Stimulated activated CD8-positive, alpha-beta memory T cell treated with anti-CD3 and anti-CD28 coated beads, Interleukin-15, amount 100 ng/mL, for 1 hour (primary cell): ENCODE results near the gene RNFT2.

Experiments used
- DNase-seq: peaks from one replicate; pipeline ENCODE4 v3.0.0-alpha.2; 2020; ENCODE audit warnings: low read depth

Gene RNFT2

DNA sequence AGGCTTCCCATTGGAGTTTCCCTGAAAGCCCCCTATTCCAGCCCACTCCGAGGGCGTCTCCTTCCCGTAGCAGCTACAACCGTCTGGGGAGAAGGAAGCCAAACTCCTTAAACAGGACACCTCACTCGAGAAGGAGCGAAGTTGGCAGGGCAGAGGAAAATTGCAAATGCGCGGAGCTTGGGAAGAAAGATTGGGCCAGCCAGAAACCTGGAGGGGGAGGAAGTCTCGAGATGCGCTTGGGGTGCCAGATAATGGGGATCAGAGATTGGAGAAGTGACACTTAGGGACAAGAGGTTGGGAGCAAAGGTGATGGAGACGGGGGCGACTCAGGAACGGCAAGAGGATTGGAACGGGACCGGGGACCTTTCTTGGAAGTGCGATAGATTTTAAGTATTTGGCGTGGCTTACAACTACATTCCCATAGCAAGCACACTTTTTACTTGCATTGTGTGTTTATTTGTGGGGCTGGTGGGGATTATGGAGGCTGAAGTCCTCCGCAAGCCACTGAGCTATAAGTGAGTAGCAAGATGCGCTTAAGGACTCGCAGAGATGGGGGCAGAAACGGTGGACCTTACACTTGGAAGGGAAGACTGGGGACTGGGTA, 142.2 kb downstream of the RNFT2 start:
- DNase-seq = no peak

GRCh38 chr12:116880817-116881324, 142.8 kb downstream of the RNFT2 start:
- no peak for DNase-seq

DNA sequence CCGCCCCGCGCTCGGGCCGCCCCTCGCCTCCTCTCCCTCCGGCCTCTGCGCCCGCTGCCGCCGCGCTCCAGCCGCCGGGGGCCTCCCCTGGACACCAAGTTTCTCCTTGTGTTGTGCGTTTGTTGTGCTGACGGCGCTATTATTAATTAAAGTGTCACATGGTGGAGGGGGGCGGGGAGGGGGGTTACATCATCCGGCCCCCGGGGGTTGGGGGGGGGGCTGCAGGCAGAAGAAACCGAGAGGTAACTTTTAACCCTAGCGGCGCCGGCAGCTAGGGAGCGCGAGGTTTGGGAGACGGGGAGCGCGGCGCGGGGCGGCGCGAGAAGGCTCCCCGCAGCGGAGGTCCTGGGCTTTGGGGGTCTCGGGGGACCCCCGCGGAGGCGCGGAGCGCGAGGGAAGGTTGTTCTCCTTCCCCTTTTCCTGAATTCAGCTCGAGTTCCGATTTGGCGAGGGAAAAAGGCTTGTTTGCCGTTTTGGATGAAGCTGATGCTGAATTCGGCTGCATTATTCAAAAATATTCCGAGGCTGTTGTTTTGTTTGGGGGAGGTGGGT, 143.3 kb downstream of the RNFT2 start, which contains the start of gene HRK:
HRK (minus strand) TSS at position 117 of the 552 bp plus-strand sequence. CDS start 134 bp downstream, outside the sequence.
- no peak for DNase-seq

DNA sequence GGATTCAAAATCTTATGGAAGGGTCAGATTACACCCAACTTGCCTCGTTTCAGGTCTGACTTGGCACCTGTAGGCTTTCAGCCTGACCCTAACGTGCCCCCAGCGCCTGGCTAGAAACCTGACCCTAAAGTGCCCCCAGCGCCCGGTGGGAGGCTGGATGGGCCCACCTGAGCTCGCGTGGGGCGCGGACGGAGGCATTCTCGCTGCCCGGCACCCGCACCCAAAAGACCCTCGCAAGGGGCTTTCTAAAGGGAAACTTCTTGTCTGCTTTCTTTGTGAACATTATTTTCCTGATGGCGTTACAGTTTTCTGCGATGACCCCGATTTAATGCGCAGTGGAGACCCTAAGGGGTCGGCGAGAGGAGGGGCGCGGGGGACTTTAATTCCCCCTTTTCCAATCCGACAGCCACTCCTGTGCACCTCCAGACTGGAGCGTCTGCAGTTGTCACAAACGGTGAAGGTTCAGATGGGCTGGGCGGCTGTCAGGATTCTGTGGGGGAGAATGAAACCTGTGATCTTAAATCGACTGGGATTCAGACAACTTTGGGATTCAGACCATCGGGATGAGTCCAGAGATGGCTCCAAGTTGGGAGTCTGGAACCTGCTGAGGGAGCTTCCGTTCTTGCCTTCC, 143.9 kb downstream of the RNFT2 start:
- no peak for DNase-seq

DNA sequence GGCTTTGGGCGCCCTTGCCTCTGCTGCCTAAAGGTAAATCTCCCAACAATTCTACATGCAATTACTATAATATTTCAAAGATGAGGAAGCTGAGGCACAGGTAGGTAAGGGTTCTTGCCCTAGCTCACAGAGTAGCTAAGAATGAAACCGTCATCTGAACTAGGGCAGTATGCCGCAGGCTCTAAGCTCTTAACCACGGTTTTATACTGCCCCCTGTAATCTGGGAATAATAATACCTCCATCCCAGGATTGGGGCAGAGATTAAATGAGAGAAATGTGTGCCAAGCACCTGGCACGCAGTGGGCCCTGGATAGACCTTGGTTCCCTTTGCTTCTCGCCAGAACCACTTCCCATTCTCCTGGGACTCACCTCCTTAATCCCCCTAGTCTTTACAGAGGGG, 144.6 kb downstream of the RNFT2 start:
- no peak for DNase-seq

DNA sequence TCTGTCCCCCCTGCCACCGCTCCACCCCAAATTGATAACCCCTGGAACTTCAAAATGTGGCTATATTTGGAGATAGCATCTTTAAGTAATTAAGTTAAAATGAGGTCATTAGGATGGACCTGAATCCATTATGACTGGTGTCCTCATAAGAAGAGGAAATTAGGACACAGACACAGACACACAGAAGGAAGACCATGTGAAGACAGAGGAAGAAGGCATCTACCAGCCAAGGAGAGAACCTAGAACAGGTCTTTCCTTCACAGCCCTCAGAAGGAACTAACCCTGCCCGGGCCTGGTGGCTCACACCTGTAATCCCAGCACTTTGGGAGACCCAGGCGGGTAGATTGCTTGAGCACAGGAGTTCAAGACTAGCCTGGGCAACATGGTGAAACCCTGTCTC, 146.8 kb downstream of the RNFT2 start:
- DNase-seq = no peak

DNA sequence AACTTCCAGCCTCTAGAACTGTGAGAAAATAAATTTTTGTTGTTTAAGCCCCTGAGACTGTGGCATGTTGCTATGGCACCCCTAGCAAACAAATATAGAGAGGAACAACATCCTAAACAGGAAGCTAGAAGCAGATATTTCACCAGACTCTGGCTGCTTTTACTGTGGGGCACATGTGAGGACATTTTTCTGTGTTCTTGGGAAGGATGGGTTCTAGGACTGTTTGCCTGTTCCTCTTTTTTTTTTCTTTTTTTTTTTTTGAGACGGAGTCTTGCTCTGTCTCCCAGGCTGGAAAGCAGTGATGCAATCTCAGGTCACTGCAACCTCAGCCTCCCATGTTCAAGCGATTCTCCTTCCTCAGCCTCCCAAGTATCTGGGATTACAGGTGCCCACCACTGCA, 147.4 kb downstream of the RNFT2 start:
- no peak for DNase-seq

DNA sequence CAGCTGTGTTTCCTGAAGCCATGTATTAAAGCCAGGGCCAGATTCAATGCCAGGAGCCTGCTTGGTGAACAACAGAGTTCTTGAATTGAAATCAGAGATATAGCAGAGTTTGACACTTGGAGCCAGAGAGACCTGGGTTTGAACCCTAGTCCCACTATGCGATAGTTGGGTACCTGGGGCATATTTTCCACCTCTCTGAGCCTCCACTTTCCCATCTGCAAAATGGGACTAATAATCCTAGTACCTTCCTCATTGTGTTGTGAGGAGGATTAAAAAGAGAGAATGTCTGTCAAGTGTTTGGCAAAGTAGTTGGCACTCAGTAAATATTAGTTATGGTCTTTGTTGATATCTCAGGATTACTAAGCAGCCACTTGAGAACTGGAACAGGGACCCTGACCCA, 149.1 kb downstream of the RNFT2 start:
- DNase-seq = no peak

DNA sequence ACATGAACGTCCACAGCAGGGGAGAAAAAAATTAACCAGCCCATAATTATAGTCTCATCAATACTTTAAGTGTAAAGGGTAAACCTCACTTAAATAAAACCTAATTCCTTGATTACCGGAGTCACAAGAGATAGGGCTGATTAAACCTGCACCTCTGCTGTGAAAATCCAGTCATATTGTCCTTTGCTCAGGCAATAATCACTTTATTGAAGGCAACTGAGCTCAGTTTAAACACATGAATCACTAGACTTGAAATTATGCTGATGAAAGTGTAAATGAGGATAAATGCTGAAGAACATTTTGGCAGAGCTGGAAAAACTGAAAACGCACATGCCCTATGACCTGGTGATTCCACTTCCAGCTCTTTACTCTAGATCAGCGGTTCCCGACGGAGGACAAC, 149.8 kb downstream of the RNFT2 start:
- DNase-seq = no peak

DNA sequence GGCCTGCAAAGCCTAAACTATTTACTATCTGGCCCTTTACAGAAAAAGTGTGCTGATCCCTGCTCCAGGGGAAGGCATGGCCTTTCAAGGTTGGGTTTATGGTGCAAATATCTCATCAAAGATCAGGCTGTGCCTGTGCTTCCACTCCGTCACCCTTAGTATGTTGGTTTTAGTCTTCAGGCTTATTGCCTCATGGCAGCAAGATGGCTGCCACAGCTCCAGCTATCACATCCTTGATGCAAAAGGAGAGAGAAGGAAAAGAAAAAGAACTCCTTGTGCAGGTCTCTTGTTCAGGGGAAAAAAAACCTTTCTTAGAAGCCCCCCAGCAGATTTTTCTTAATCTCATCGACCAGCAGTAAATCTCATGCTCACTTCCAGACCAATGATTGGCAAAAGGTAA, 152.2 kb downstream of the RNFT2 start:
- DNase-seq = no peak

- no peak for DNase-seq
Observed at GRCh38 chr12:116891019-116891418, 152.9 kb downstream of the RNFT2 start.

- DNase-seq = no peak
Observed at GRCh38 chr12:116892349-116893140, 154.4 kb downstream of the RNFT2 start.

DNA sequence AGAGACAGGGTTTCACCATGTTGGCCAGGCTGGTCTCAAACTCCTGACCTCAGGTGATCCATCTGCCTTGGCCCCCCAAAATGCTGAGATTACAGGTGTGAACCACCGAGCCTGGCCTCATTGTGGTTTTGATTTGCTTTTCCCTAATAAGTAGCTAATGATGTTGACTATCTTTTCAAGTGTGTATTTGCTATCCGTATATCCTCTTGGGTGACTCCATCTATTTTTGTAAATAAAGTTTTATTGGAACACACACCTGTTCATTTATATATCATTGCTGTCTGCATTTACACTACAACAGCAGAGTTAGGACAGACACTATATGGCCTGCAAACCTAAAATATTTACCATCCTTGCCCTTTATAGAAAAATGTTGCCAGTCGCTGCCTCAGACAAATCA, 156.8 kb downstream of the RNFT2 start:
- no peak for DNase-seq

GRCh38 chr12:116896411-116896924, 158.4 kb downstream of the RNFT2 start:
- DNase-seq = no peak

- no peak for DNase-seq
Observed at GRCh38 chr12:116897476-116897875, 159.4 kb downstream of the RNFT2 start.

GRCh38 chr12:116898669-116899068, 160.6 kb downstream of the RNFT2 start:
- no peak for DNase-seq

DNA sequence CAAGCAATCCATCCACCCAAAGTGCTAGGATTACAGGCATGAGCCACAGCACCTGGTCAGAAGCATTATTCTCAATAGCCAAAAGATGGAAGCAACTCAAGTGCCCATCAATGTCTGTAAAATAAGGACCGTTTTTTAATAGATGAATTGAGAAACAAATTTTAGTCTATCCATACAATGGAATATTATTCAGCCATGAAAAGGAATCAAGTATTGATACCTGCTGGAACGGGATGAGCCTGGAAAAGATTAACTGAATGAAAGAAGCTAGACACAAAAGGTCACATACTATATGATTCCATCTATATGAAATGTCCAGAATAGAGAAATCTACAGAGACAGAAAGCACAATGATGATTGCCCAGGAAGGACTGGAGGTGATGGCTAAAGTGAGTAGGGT, 163.5 kb downstream of the RNFT2 start:
- no peak for DNase-seq
